CD14-positive monocyte (primary cell): ENCODE data around the gene ZDHHC3. TPM values are rescaled to one million over a fixed set of nuclear protein-coding genes. Genes with fewer than 3 reads are reported as not detected.

ENCODE experiments used
- DNase-seq, 3 donors: peaks; one replicate each; pipeline ENCODE4 v3.0.0-alpha.2; 2011 to 2022
- H2AFZ ChIP-seq: 2 replicates; pipeline ENCODE4 v1.6.0; 2012; ENCODE audit warnings: mild to moderate bottlenecking, low read depth, low read length, inconsistent platforms; ENCODE audit not compliant: insufficient read depth, poor library complexity, severe bottlenecking
- H3K27ac ChIP-seq, 2 donors: 1 replicate in 1 of 2; 2 replicates in 1 of 2; pipeline ENCODE4 v1.5.1; 2012 to 2013; ENCODE audit warnings: low read length in 2 of 2, control low read depth in 1 of 2, inconsistent platforms in 1 of 2, low read depth in 1 of 2, mild to moderate bottlenecking in 1 of 2
- H3K27me3 ChIP-seq, 2 donors: one replicate each; pipeline versions ENCODE4 v1.6.0 to v1.6.1; 2011 to 2013; ENCODE audit warnings: low read length in 2 of 2; ENCODE audit not compliant: control insufficient read depth in 2 of 2, insufficient read depth in 2 of 2
- H3K36me3 ChIP-seq, 2 donors: replicated peaks in 1 of 2; 1 replicate in 1 of 2; 2 replicates in 1 of 2; pipeline versions ENCODE4 v1.5.1 to v1.6.1; 2012 to 2013; ENCODE audit warnings: low read length in 2 of 2, control low read depth in 1 of 2, inconsistent platforms in 1 of 2, mild to moderate bottlenecking in 1 of 2; ENCODE audit not compliant: insufficient read depth in 2 of 2, control insufficient read depth in 1 of 2
- H3K4me1 ChIP-seq, 2 donors: 1 replicate in 1 of 2; 2 replicates in 1 of 2; pipeline versions ENCODE4 v1.5.1 to v1.6.1; 2012 to 2013; ENCODE audit warnings: low read length in 2 of 2, control low read depth in 1 of 2, inconsistent platforms in 1 of 2, mild to moderate bottlenecking in 1 of 2, moderate library complexity in 1 of 2; ENCODE audit not compliant: insufficient read depth in 2 of 2, control insufficient read depth in 1 of 2
- H3K4me2 ChIP-seq: replicated peaks from 2 replicates; pipeline ENCODE3; 2012; ENCODE audit warnings: low read length, moderate library complexity, mild to moderate bottlenecking; ENCODE audit not compliant: poor library complexity, severe bottlenecking; ENCODE audit errors: extremely low read depth
- H3K4me3 ChIP-seq, 3 experiments: fragments of 200-600 bp in 1 of 3; sonication (generic) in 1 of 3; replicated peaks in 1 of 3; 1 replicate in 2 of 3; 2 replicates in 1 of 3; pipeline ENCODE4 v1.5.1; 2011 to 2013; ENCODE audit warnings: low read length in 3 of 3, mild to moderate bottlenecking in 3 of 3, control low read depth in 2 of 3, low read depth in 2 of 3, inconsistent platforms in 1 of 3, moderate library complexity in 1 of 3
- H3K79me2 ChIP-seq: 2 replicates; pipeline ENCODE4 v1.6.0; 2012; ENCODE audit warnings: mild to moderate bottlenecking, control low read depth, inconsistent platforms, low read length, moderate library complexity; ENCODE audit not compliant: insufficient read depth
- H3K9ac ChIP-seq: 2 replicates; pipeline ENCODE4 v1.6.0; 2017; ENCODE audit warnings: low read length, mild to moderate bottlenecking; ENCODE audit not compliant: insufficient read depth, poor library complexity, severe bottlenecking
- H3K9me3 ChIP-seq, 2 donors: replicated peaks in 1 of 2; 1 replicate in 1 of 2; 2 replicates in 1 of 2; pipeline versions ENCODE4 v1.5.1 to v1.6.1; 2012 to 2013; ENCODE audit warnings: low read length in 2 of 2, control low read depth in 1 of 2; ENCODE audit not compliant: control insufficient read depth in 1 of 2, insufficient read depth in 1 of 2
- H4K20me1 ChIP-seq: 2 replicates; pipeline ENCODE4 v1.6.0; 2012; ENCODE audit warnings: mild to moderate bottlenecking, low read length, control low read depth, moderate library complexity; ENCODE audit not compliant: insufficient read depth
- H3K27ac Mint-ChIP-seq, 7 donors: one replicate each; pipeline ENCODE4 v1.8.0; 2020; ENCODE audit warnings: mild to moderate bottlenecking in 7 of 7, mixed read lengths in 7 of 7, moderate library complexity in 6 of 7, inconsistent platforms in 2 of 7
- H3K27me3 Mint-ChIP-seq, 3 donors: one replicate each; pipeline ENCODE4 v1.8.0; 2021 to 2022; ENCODE audit warnings: low read depth in 3 of 3, mild to moderate bottlenecking in 3 of 3, mixed read lengths in 3 of 3, moderate library complexity in 3 of 3, inconsistent platforms in 1 of 3
- H3K36me3 Mint-ChIP-seq, 2 donors: one replicate each; pipeline ENCODE4 v1.8.0; 2020; ENCODE audit warnings: mixed read lengths in 2 of 2, inconsistent platforms in 1 of 2, mild to moderate bottlenecking in 1 of 2
- H3K4me1 Mint-ChIP-seq: one replicate; pipeline ENCODE4 v1.8.0; 2020; ENCODE audit warnings: mild to moderate bottlenecking, mixed read lengths
- H3K4me3 Mint-ChIP-seq, 2 donors: one replicate each; pipeline ENCODE4 v1.8.0; 2020; ENCODE audit warnings: mild to moderate bottlenecking in 2 of 2, mixed read lengths in 2 of 2, moderate library complexity in 1 of 2
- H3K9me3 Mint-ChIP-seq, 7 donors: one replicate each; pipeline ENCODE4 v1.8.0; 2020 to 2022; ENCODE audit warnings: mixed read lengths in 7 of 7, mild to moderate bottlenecking in 6 of 7, moderate library complexity in 6 of 7, inconsistent platforms in 2 of 7
- CTCF ChIP-seq: fragments of 200-600 bp; IDR thresholded peaks from one replicate; pipeline ENCODE4 v1.8.0; 2022; ENCODE audit warnings: antibody characterized with exemption, mild to moderate bottlenecking
- WGBS: methylation state at CpG from one replicate; pipeline ENCODE4 v1.1.5; 2013; ENCODE audit warnings: missing lambda C conversion rate; ENCODE audit not compliant: insufficient coverage; 5-methylcytosine and 5-hydroxymethylcytosine counted together
- intact Hi-C, 2 donors: fragments of 100-400 bp; cut with micrococcal nuclease; formaldehyde crosslinking; loops; one replicate each; pipeline versions ENCODE4 v1.15.0 to v1.15.1; 2023
- polyA plus RNA-seq, 3 donors: library from polyadenylated mRNA; depleted of rRNA in 1 of 3; unstranded in 2 of 3; stranded (reverse) in 1 of 3; fragments of 300-500 nt in 2 of 3; fragments of >200 nt in 1 of 3; fragmentation: Illumina TruSeq in 2 of 3; gene quantifications; 1 replicate in 2 of 3; 2 replicates in 1 of 3; pipeline ENCODE4 v1.2.3, GENCODE V29; 2012 to 2021

Gene ZDHHC3
- polyA plus RNA-seq, 3 donors = 52.1 to 72.6 (median 61.3) TPM

GRCh38 chr3:45020534-45020933 lies 44.6 kb upstream of the ZDHHC3 start:
- Mint-ChIP-seq H3K4me1 (peaks cover 15% of the 10 kb centered on the region), H3K27me3 (peaks cover 2 to 5% (median 3%) of the 10 kb centered on the region in 3 donors), H3K9me3 (peaks cover 0 to 2% (median 0%) of the 10 kb centered on the region in 7 donors), H3K4me3 (no peak overlapping the region), H3K27ac (no peak overlapping the region), H3K36me3 (peaks cover 4 to 9% of the 10 kb centered on the region in 2 donors)
- intact Hi-C loops = no loop called here
- Histone ChIP-seq H3K9ac (no peak overlapping the region), H4K20me1 (no peaks in the 10 kb centered on the region), H3K9me3 (no peaks in the 10 kb centered on the region), H3K4me2 (no peak overlapping the region), H3K27ac (no peak overlapping the region), H3K27me3 (no peaks in the 10 kb centered on the region), H3K4me3 (no peak overlapping the region), H2AFZ (no peak overlapping the region), H3K36me3 (peaks cover 0 to 5% of the 10 kb centered on the region in 2 donors), H3K4me1 (peaks cover 11 to 13% of the 10 kb centered on the region in 2 donors), H3K79me2 (no peaks in the 10 kb centered on the region)
- 56% methylated on average over 5 of the region's 8 CpGs for WGBS
- no peak for DNase-seq
- TF ChIP-seq CTCF = no peak

- H4K20me1 ChIP-seq = no peaks in the 10 kb centered on the region
- WGBS = 0% methylated on average over 1 of the region's 5 CpGs
- H3K27ac Mint-ChIP-seq = no peak overlapping the region
- peaks cover 0 to 11% of the 10 kb centered on the region in 2 donors for H3K36me3 ChIP-seq
- H3K4me1 ChIP-seq = peaks cover under 1 to 1% of the 10 kb centered on the region in 2 donors
- TF ChIP-seq CTCF = no peak
- H3K9me3 ChIP-seq = no peaks in the 10 kb centered on the region
- H3K36me3 Mint-ChIP-seq = peaks cover 19 to 23% of the 10 kb centered on the region in 2 donors
- no peak overlapping the region for H2AFZ ChIP-seq
- H3K9me3 Mint-ChIP-seq = peaks cover 0 to 2% (median 0%) of the 10 kb centered on the region in 7 donors
- no peaks in the 10 kb centered on the region for H3K79me2 ChIP-seq
- no peak overlapping the region for H3K9ac ChIP-seq
- DNase-seq = no peak
- H3K27me3 Mint-ChIP-seq = peaks cover 0 to 5% (median 3%) of the 10 kb centered on the region in 3 donors
- intact Hi-C loops = no loop called here
- H3K27me3 ChIP-seq = no peaks in the 10 kb centered on the region
- no peak overlapping the region for H3K4me2 ChIP-seq
- H3K4me1 Mint-ChIP-seq = peaks cover 3% of the 10 kb centered on the region
- H3K4me3 ChIP-seq = no peak overlapping the region
- H3K27ac ChIP-seq = no peak overlapping the region
- no peak overlapping the region for H3K4me3 Mint-ChIP-seq
These were observed 41.8 kb upstream of the ZDHHC3 start for GRCh38 chr3:45017821-45018220.
